GM12875 (cell line): ENCODE measurements around the gene ENO2.
A peak's percentile ranks its signal among the peaks of the same experiment; 100 is the strongest.

Experiments
- H3K4me3 ChIP-seq: one replicate; pipeline ENCODE4 v1.5.1; 2011; ENCODE audit warnings: low read depth, low read length, control low read depth
- TF ChIP-seq, protein P1 (sequence below): IDR thresholded peaks from 2 replicates; pipeline ENCODE4 v1.5.1; 2011; ENCODE audit warnings: low read depth, mild to moderate bottlenecking, control low read depth, inconsistent platforms, low read length, moderate library complexity, borderline replicate concordance; ENCODE audit not compliant: insufficient read depth

ENO2 gene

DNA sequence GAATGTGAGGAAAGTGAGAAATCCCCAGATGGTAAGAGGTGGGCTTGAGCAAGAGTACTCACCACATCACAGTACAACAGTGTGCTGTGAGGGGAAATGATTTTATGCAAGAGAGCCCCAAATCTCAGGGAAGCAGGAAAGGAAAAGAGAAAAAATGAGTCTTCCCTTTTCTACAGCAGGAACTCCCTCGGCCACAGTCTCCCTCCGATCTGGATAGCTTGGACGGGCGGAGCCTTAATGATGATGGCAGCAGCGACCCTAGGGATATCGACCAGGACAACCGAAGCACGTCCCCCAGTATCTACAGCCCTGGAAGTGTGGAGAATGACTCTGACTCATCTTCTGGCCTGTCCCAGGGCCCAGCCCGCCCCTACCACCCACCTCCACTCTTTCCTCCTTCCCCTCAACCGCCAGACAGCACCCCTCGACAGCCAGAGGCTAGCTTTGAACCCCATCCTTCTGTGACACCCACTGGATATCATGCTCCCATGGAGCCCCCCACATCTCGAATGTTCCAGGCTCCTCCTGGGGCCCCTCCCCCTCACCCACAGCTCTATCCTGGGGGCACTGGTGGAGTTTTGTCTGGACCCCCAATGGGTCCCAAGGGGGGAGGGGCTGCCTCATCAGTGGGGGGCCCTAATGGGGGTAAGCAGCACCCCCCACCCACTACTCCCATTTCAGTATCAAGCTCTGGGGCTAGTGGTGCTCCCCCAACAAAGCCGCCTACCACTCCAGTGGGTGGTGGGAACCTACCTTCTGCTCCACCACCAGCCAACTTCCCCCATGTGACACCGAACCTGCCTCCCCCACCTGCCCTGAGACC lies 21.2 kb downstream of the ENO2 start:
- H3K4me3 ChIP-seq, result peak overlapping the region; percentile 5
- TF ChIP-seq, protein P1, sequence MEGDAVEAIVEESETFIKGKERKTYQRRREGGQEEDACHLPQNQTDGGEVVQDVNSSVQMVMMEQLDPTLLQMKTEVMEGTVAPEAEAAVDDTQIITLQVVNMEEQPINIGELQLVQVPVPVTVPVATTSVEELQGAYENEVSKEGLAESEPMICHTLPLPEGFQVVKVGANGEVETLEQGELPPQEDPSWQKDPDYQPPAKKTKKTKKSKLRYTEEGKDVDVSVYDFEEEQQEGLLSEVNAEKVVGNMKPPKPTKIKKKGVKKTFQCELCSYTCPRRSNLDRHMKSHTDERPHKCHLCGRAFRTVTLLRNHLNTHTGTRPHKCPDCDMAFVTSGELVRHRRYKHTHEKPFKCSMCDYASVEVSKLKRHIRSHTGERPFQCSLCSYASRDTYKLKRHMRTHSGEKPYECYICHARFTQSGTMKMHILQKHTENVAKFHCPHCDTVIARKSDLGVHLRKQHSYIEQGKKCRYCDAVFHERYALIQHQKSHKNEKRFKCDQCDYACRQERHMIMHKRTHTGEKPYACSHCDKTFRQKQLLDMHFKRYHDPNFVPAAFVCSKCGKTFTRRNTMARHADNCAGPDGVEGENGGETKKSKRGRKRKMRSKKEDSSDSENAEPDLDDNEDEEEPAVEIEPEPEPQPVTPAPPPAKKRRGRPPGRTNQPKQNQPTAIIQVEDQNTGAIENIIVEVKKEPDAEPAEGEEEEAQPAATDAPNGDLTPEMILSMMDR, result no peak

DNA sequence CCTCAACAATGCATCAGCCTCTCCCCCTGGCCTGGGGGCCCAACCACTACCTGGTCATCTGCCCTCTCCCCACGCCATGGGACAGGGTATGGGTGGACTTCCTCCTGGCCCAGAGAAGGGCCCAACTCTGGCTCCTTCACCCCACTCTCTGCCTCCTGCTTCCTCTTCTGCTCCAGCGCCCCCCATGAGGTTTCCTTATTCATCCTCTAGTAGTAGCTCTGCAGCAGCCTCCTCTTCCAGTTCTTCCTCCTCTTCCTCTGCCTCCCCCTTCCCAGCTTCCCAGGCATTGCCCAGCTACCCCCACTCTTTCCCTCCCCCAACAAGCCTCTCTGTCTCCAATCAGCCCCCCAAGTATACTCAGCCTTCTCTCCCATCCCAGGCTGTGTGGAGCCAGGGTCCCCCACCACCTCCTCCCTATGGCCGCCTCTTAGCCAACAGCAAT lies 21.8 kb downstream of the ENO2 start:
- H3K4me3 ChIP-seq, result peak overlapping the region; percentile 96
- TF ChIP-seq, protein P1, result no peak

DNA sequence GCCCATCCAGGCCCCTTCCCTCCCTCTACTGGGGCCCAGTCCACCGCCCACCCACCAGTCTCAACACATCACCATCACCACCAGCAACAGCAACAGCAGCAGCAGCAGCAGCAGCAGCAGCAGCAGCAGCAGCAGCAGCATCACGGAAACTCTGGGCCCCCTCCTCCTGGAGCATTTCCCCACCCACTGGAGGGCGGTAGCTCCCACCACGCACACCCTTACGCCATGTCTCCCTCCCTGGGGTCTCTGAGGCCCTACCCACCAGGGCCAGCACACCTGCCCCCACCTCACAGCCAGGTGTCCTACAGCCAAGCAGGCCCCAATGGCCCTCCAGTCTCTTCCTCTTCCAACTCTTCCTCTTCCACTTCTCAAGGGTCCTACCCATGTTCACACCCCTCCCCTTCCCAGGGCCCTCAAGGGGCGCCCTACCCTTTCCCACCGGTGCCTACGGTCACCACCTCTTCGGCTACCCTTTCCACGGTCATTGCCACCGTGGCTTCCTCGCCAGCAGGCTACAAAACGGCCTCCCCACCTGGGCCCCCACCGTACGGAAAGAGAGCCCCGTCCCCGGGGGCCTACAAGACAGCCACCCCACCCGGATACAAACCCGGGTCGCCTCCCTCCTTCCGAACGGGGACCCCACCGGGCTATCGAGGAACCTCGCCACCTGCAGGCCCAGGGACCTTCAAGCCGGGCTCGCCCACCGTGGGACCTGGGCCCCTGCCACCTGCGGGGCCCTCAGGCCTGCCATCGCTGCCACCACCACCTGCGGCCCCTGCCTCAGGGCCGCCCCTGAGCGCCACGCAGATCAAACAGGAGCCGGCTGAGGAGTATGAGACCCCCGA lies 22.5 kb downstream of the ENO2 start:
- TF ChIP-seq, protein P1, result no peak; the same call in 1 of the 2 replicates
- peak overlapping the region; percentile 96 for H3K4me3 ChIP-seq

DNA sequence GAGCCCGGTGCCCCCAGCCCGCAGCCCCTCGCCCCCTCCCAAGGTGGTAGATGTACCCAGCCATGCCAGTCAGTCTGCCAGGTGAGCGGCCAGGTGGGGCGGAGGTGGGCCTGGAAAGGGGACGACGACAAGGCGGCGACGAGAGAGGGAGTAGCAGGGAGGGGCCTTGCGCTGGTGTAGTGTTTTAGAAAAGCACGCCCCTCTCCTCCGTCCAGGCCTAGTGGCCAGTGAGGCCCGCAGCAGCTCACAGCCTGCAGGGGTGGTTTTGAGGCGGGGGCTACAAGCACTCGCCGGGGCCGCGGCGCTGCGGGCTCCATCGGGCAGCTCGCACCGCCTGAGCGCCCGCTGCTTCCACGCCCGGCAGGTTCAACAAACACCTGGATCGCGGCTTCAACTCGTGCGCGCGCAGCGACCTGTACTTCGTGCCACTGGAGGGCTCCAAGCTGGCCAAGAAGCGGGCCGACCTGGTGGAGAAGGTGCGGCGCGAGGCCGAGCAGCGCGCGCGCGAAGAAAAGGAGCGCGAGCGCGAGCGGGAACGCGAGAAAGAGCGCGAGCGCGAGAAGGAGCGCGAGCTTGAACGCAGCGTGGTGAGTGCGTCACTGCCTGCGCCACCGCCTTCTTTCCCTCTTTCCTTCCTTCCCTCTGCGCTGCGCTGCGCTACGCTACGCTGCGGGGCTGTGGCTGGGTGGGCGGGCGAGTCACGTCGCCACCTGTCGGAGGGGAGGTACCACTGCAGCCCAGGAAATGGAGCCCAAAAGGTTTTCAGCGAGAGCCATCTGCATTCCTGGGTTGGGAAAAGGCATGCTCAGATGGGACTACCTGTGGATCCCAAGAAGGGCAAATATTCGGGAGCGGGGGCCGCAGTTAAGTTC lies 23.3 kb downstream of the ENO2 start:
- H3K4me3 ChIP-seq, result peak overlapping the region; percentile 96
- TF ChIP-seq, protein P1, result peak; percentile 96

DNA sequence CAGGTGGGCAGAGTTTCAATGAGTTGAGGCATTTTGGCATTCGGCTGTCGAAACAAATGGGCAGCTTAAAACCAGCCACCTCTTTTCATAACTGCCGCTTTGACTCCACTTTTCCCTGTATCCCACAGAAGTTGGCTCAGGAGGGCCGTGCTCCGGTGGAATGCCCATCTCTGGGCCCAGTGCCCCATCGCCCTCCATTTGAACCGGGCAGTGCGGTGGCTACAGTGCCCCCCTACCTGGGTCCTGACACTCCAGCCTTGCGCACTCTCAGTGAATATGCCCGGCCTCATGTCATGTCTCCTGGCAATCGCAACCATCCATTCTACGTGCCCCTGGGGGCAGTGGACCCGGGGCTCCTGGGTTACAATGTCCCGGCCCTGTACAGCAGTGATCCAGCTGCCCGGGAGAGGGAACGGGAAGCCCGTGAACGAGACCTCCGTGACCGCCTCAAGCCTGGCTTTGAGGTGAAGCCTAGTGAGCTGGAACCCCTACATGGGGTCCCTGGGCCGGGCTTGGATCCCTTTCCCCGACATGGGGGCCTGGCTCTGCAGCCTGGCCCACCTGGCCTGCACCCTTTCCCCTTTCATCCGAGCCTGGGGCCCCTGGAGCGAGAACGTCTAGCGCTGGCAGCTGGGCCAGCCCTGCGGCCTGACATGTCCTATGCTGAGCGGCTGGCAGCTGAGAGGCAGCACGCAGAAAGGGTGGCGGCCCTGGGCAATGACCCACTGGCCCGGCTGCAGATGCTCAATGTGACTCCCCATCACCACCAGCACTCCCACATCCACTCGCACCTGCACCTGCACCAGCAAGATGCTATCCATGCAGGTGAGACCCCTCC lies 24.2 kb downstream of the ENO2 start:
- TF ChIP-seq, protein P1, result no peak
- peak overlapping the region; percentile 38 for H3K4me3 ChIP-seq

DNA sequence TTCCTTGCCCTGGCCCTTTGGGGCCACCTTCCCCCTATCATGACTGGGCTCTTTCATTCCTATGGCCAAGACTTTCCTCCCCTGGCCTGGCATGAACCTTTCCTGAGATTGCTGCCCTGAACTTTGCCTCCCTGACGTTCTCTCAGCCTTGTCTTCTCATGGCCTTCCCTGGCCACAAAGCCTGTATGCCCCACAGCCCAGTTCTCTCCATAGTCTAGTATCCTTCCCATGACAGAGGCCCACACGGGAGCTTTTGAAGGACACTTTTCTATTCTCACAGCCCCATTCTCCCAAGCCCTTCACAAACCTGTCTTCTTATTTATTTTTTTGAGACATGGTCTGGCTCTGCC lies 24.8 kb downstream of the ENO2 start:
- TF ChIP-seq, protein P1, result no peak
- no peak overlapping the region for H3K4me3 ChIP-seq
